Keratinocyte (primary cell): Measurements from ENCODE around the gene ZCCHC3. TPM values are rescaled to one million over a fixed set of nuclear protein-coding genes. Genes with fewer than 3 reads are reported as not detected.
A peak's percentile ranks its signal among the peaks of the same experiment; 100 is the strongest.

Experiments used
- DNase-seq: peaks from one replicate; pipeline ENCODE4 v3.0.0-alpha.2; 2011; ENCODE audit warnings: low read depth, missing footprints, low spot score
- FAIRE-seq: peaks from 2 replicates; lab custom pipeline; 2011; peaks lifted over from hg19 to GRCh38; lab: Jason Lieb, UNC
- H2AFZ ChIP-seq: 2 replicates; pipeline ENCODE4 v1.6.0; 2012; ENCODE audit warnings: low read length, control low read depth, inconsistent platforms; ENCODE audit not compliant: control insufficient read depth
- H3K27ac ChIP-seq: 2 replicates; pipeline ENCODE4 v1.5.1; 2011; ENCODE audit warnings: low read length; ENCODE audit not compliant: control insufficient read depth, insufficient read depth
- H3K27me3 ChIP-seq: 3 replicates; pipeline ENCODE4 v1.6.0; 2011; ENCODE audit warnings: low read length; ENCODE audit not compliant: control insufficient read depth, insufficient read depth; ENCODE audit errors: extremely low read depth
- H3K36me3 ChIP-seq, 2 experiments: 2 replicates in 1 of 2; 3 replicates in 1 of 2; pipeline ENCODE4 v1.5.1; 2011; ENCODE audit warnings: low read length in 2 of 2, mild to moderate bottlenecking in 1 of 2; ENCODE audit not compliant: control insufficient read depth in 2 of 2, insufficient read depth in 2 of 2; ENCODE audit errors: extremely low read depth in 1 of 2
- H3K4me1 ChIP-seq: 3 replicates; pipeline ENCODE4 v1.5.1; 2011; ENCODE audit warnings: low read length; ENCODE audit not compliant: control insufficient read depth, insufficient read depth; ENCODE audit errors: extremely low read depth
- H3K4me2 ChIP-seq: 3 replicates; pipeline ENCODE4 v1.6.0; 2011; ENCODE audit warnings: low read depth, low read length; ENCODE audit not compliant: control insufficient read depth, insufficient read depth; ENCODE audit errors: extremely low read depth
- H3K4me3 ChIP-seq, 3 experiments: fragments of 200-600 bp in 1 of 3; sonication (generic) in 1 of 3; 2 replicates in 2 of 3; 3 replicates in 1 of 3; pipeline ENCODE4 v1.5.1; 2011 to 2016; ENCODE audit warnings: low read length in 3 of 3, mild to moderate bottlenecking in 3 of 3, control low read depth in 2 of 3, inconsistent platforms in 1 of 3, low read depth in 1 of 3, mixed read lengths in 1 of 3, mixed run types in 1 of 3, moderate library complexity in 1 of 3; ENCODE audit not compliant: control insufficient read depth in 2 of 3, insufficient read depth in 2 of 3; ENCODE audit errors: extremely low read depth in 1 of 3
- H3K79me2 ChIP-seq: 2 replicates; pipeline ENCODE4 v1.6.0; 2012; ENCODE audit warnings: low read length; ENCODE audit not compliant: control insufficient read depth, insufficient read depth
- H3K9ac ChIP-seq: 3 replicates; pipeline ENCODE4 v1.6.0; 2011; ENCODE audit warnings: low read length; ENCODE audit not compliant: control insufficient read depth, insufficient read depth; ENCODE audit errors: extremely low read depth
- H3K9me1 ChIP-seq: 3 replicates; pipeline ENCODE4 v1.6.0; 2011; ENCODE audit warnings: low read length; ENCODE audit not compliant: control insufficient read depth, insufficient read depth; ENCODE audit errors: extremely low read depth
- H3K9me3 ChIP-seq: 2 replicates; pipeline ENCODE4 v1.5.1; 2012; ENCODE audit warnings: low read depth, low read length; ENCODE audit not compliant: control insufficient read depth
- H4K20me1 ChIP-seq: 3 replicates; pipeline ENCODE4 v1.6.0; 2011; ENCODE audit warnings: low read length; ENCODE audit not compliant: control insufficient read depth, insufficient read depth; ENCODE audit errors: extremely low read depth
- CTCF ChIP-seq, 3 experiments: IDR thresholded peaks in 1 of 3; conservative IDR thresholded peaks in 1 of 3; optimal IDR thresholded peaks in 1 of 3; 2 replicates in 2 of 3; 3 replicates in 1 of 3; pipeline versions ENCODE3 to v1.5.1; 2011; ENCODE audit warnings: low read length in 3 of 3, mild to moderate bottlenecking in 3 of 3, moderate library complexity in 2 of 3, control low read depth in 1 of 3, inconsistent platforms in 1 of 3; ENCODE audit not compliant: insufficient read depth in 2 of 3; ENCODE audit errors: extremely low read depth in 1 of 3
- EZH2 ChIP-seq: IDR thresholded peaks from one replicate; pipeline ENCODE4 v1.6.1; 2012; ENCODE audit warnings: inconsistent platforms, mild to moderate bottlenecking, low read length, moderate library complexity
- dilution Hi-C: fragments of 300-500 bp; cut with MboI; formaldehyde crosslinking; loops from one replicate; pipeline ENCODE4 v1.7.0; 2020; ENCODE audit warnings: low sequenced_read_pairs; ENCODE audit not compliant: extremely low pct_ligation_motif_present
- polyA plus RNA-seq, 5 experiments: library from polyadenylated mRNA; depleted of rRNA in 3 of 5; stranded (reverse) in 3 of 5; stranded (forward) in 1 of 5; unstranded in 1 of 5; fragments of >200 nt; gene quantifications; 1 replicate in 1 of 5; 2 replicates in 3 of 5; 3 replicates in 1 of 5; pipeline versions ENCODE4 v1.2.1 to v1.2.3, GENCODE V29; 2011 to 2012; ENCODE audit warnings: missing spikeins in 2 of 5, low read depth in 1 of 5, low replicate concordance in 1 of 5

The ZCCHC3 gene
- polyA plus RNA-seq, 1 donor (not counting 4 experiments of a cell fraction or from before 2014, with no cell fraction given): 5.7 TPM

- DNase-seq (no peak), FAIRE-seq (no peak)
- Histone ChIP-seq H3K9ac (no peak overlapping the region), H3K79me2 (no peaks in the 10 kb centered on the region), H3K4me2 (no peak overlapping the region), H3K27ac (no peak overlapping the region), H3K27me3 (peaks cover 21% of the 10 kb centered on the region), H3K4me1 (no peaks in the 10 kb centered on the region), H3K9me3 (no peaks in the 10 kb centered on the region), H2AFZ (no peak overlapping the region), H3K36me3 (no peaks in the 10 kb centered on the region), H4K20me1 (no peaks in the 10 kb centered on the region), H3K4me3 (no peak overlapping the region), H3K9me1 (no peaks in the 10 kb centered on the region)
- TF ChIP-seq EZH2: no peak
- no peak for TF ChIP-seq CTCF (optimal IDR thresholded peaks at IDR 0.05 in 1 of 3, IDR thresholded peaks at IDR 0.05 in 1 of 3, conservative IDR thresholded peaks at IDR 0.05 in 1 of 3; ENCODE audit: extremely low read depth in 1 of 3, insufficient read depth in 2 of 3, low read length in 3 of 3)
- dilution Hi-C loops: no loop called here
These were observed 39.0 kb upstream of the ZCCHC3 start for GRCh38 chr20:258269-258858.

GRCh38 chr20:258963-259362, 38.4 kb upstream of the ZCCHC3 start:
- no peak overlapping the region for H3K4me2 ChIP-seq
- H3K9ac ChIP-seq: no peak overlapping the region
- no peak overlapping the region for H3K27ac ChIP-seq
- H2AFZ ChIP-seq: no peak overlapping the region
- no peaks in the 10 kb centered on the region for H3K9me1 ChIP-seq
- H3K79me2 ChIP-seq: no peaks in the 10 kb centered on the region
- H3K9me3 ChIP-seq: no peaks in the 10 kb centered on the region
- no peaks in the 10 kb centered on the region for H4K20me1 ChIP-seq
- no peaks in the 10 kb centered on the region for H3K36me3 ChIP-seq
- dilution Hi-C loops: no loop called here
- FAIRE-seq (no peak), DNase-seq (no peak)
- TF ChIP-seq CTCF (optimal IDR thresholded peaks at IDR 0.05 in 1 of 3, IDR thresholded peaks at IDR 0.05 in 1 of 3, conservative IDR thresholded peaks at IDR 0.05 in 1 of 3; ENCODE audit: extremely low read depth in 1 of 3, insufficient read depth in 2 of 3, low read length in 3 of 3) (peak in 1 of 3 experiments; percentile 51), EZH2 (no peak)
- no peak overlapping the region for H3K4me3 ChIP-seq
- no peaks in the 10 kb centered on the region for H3K4me1 ChIP-seq
- H3K27me3 ChIP-seq: peaks cover 21% of the 10 kb centered on the region
